ENCODE measurements around the gene RGS12. TPM values are rescaled to one million over a fixed set of nuclear protein-coding genes. Genes with fewer than 3 reads are reported as not detected.

The RGS12 gene
- polyA plus RNA-seq, 1 of the 3 experiments (the other 2 are of a cell fraction): 18.4 TPM

DNA sequence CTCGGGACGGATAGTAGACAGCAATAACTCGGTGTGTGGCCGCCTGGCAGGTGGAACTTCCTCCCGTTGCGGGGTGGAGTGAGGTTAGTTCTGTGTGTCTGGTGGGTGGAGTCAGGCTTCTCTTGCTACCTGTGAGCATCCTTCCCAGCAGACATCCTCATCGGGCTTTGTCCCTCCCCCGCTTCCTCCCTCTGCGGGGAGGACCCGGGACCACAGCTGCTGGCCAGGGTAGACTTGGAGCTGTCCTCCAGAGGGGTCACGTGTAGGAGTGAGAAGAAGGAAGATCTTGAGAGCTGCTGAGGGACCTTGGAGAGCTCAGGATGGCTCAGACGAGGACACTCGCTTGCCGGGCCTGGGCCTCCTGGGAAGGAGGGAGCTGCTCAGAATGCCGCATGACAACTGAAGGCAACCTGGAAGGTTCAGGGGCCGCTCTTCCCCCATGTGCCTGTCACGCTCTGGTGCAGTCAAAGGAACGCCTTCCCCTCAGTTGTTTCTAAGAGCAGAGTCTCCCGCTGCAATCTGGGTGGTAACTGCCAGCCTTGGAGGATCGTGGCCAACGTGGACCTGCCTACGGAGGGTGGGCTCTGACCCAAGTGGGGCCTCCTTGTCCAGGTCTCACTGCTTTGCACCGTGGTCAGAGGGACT is 49.6 kb upstream of the RGS12 start:
- no peak for DNase-seq
- Histone ChIP-seq H3F3A (replicated peaks; ENCODE audit: insufficient read depth) (no peaks in the 10 kb centered on the region), H3K9me2 (no peaks in the 10 kb centered on the region), H3K36me3 (replicated peaks in 1 of 2; ENCODE audit: control insufficient read depth in 1 of 2, insufficient read depth in 2 of 2, low read length in 1 of 2) (peaks cover 0 to 38% of the 10 kb centered on the region in 2 experiments), H3K79me2 (ENCODE audit: insufficient read depth) (no peaks in the 10 kb centered on the region), H3K4me3 (ENCODE audit: low read depth in 2 of 2, low read length in 1 of 2) (no peak overlapping the region), H3K4me1 (ENCODE audit: control insufficient read depth in 1 of 2, insufficient read depth in 2 of 2, low read depth in 1 of 2, low read length in 1 of 2) (peaks cover 0 to 32% of the 10 kb centered on the region in 2 experiments; a peak in 1 of 4 replicates), H3K27ac (ENCODE audit: low read depth in 2 of 2, low read length in 1 of 2) (no peak overlapping the region), H3K9me3 (no peaks in the 10 kb centered on the region), H3K4me2 (no peak overlapping the region), H3K27me3 (ENCODE audit: insufficient read depth) (no peaks in the 10 kb centered on the region), H3K9ac (no peak overlapping the region), H4K20me1 (ENCODE audit: insufficient read depth) (no peaks in the 10 kb centered on the region), H2AFZ (ENCODE audit: low read depth) (no peak overlapping the region)
- ChIA-PET CTCF (interaction anchor here (0.8 to 1.7 kb wide), 3 partner anchors 103 to 237 kb away, joined by 3 to 4 read pairs (median 3); no protein-coding TSS in a partner anchor), POLR2A (no interaction called here)
- 95% methylated on average over 16 of the region's 23 CpGs for WGBS (ENCODE audit: low lambda C conversion rate)
- TF ChIP-seq MXI1 (IDR thresholded peaks at IDR 0.05; ENCODE audit: low read depth, low read length): no peak
- no peak for TF ChIP-seq NFIC (IDR thresholded peaks at IDR 0.05; ENCODE audit: borderline replicate concordance)
- TF ChIP-seq, protein P1, sequence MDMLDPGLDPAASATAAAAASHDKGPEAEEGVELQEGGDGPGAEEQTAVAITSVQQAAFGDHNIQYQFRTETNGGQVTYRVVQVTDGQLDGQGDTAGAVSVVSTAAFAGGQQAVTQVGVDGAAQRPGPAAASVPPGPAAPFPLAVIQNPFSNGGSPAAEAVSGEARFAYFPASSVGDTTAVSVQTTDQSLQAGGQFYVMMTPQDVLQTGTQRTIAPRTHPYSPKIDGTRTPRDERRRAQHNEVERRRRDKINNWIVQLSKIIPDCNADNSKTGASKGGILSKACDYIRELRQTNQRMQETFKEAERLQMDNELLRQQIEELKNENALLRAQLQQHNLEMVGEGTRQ (IDR thresholded peaks at IDR 0.05; ENCODE audit: borderline replicate concordance, low read depth, low read length): no peak
- TF ChIP-seq, protein P2, sequence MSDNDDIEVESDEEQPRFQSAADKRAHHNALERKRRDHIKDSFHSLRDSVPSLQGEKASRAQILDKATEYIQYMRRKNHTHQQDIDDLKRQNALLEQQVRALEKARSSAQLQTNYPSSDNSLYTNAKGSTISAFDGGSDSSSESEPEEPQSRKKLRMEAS (IDR thresholded peaks at IDR 0.05; ENCODE audit: low read depth): no peak
- TF ChIP-seq FOSL2 (IDR thresholded peaks at IDR 0.05; ENCODE audit: borderline replicate concordance, low read depth): no peak
- TF ChIP-seq FOXJ3 (CRISPR knock-in tag; IDR thresholded peaks at IDR 0.05): no peak
- no peak for TF ChIP-seq ELF1 (IDR thresholded peaks at IDR 0.05)
- TF ChIP-seq RCOR1 (IDR thresholded peaks at IDR 0.05; ENCODE audit: low read length): no peak
- TF ChIP-seq TEAD4 (IDR thresholded peaks at IDR 0.05; ENCODE audit: borderline replicate concordance, insufficient read depth): no peak
- no peak for TF ChIP-seq POLR2AphosphoS5 (IDR thresholded peaks at IDR 0.05; ENCODE audit: low read depth, low read length)

DNA sequence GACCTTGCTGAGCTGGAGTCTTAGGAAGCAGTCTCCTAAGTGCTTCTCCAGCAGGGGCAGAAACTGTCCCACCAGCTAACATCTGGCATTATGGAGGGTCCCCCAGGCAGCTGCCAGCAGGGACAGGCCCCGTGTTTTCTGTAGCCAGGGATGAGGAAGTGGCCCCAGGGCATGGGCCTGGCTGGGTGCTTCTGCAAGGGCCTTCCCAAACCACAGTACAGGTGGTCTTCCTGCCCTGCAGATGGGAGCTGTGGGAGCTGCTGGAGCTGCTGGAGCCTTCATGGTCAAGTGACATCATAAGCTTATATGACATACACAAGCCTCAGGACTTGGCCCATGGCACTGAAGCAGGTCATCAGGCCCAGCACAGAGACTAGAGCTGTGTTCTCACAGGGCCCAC is 48.8 kb upstream of the RGS12 start:
- Histone ChIP-seq H3K4me3 (ENCODE audit: low read depth in 2 of 2, low read length in 1 of 2) (no peak overlapping the region), H3F3A (replicated peaks; ENCODE audit: insufficient read depth) (no peaks in the 10 kb centered on the region), H3K9ac (no peak overlapping the region), H3K9me3 (no peaks in the 10 kb centered on the region), H3K27me3 (ENCODE audit: insufficient read depth) (no peaks in the 10 kb centered on the region), H3K4me1 (ENCODE audit: control insufficient read depth in 1 of 2, insufficient read depth in 2 of 2, low read depth in 1 of 2, low read length in 1 of 2) (peaks cover 0 to 32% of the 10 kb centered on the region in 2 experiments; a peak in 1 of 4 replicates), H3K27ac (ENCODE audit: low read depth in 2 of 2, low read length in 1 of 2) (no peak overlapping the region), H3K9me2 (no peaks in the 10 kb centered on the region), H3K79me2 (ENCODE audit: insufficient read depth) (no peaks in the 10 kb centered on the region), H4K20me1 (ENCODE audit: insufficient read depth) (no peaks in the 10 kb centered on the region), H3K36me3 (replicated peaks in 1 of 2; ENCODE audit: control insufficient read depth in 1 of 2, insufficient read depth in 2 of 2, low read length in 1 of 2) (peaks cover 0 to 34% of the 10 kb centered on the region in 2 experiments), H2AFZ (ENCODE audit: low read depth) (no peak overlapping the region), H3K4me2 (no peak overlapping the region)
- CTCF ChIA-PET: interaction anchor here (0.8 to 1.0 kb wide), 2 partner anchors 50 to 135 kb away, joined by 3 to 4 read pairs; no protein-coding TSS in a partner anchor
- TF ChIP-seq, protein P2 (IDR thresholded peaks at IDR 0.05; ENCODE audit: low read depth): no peak
- no peak for TF ChIP-seq RAD21 (IDR thresholded peaks at IDR 0.05; ENCODE audit: low read length)
- no peak for TF ChIP-seq TCF12 (IDR thresholded peaks at IDR 0.05)
- no peak for TF ChIP-seq RFX5 (IDR thresholded peaks at IDR 0.05; ENCODE audit: low read length)
- TF ChIP-seq, protein P3, sequence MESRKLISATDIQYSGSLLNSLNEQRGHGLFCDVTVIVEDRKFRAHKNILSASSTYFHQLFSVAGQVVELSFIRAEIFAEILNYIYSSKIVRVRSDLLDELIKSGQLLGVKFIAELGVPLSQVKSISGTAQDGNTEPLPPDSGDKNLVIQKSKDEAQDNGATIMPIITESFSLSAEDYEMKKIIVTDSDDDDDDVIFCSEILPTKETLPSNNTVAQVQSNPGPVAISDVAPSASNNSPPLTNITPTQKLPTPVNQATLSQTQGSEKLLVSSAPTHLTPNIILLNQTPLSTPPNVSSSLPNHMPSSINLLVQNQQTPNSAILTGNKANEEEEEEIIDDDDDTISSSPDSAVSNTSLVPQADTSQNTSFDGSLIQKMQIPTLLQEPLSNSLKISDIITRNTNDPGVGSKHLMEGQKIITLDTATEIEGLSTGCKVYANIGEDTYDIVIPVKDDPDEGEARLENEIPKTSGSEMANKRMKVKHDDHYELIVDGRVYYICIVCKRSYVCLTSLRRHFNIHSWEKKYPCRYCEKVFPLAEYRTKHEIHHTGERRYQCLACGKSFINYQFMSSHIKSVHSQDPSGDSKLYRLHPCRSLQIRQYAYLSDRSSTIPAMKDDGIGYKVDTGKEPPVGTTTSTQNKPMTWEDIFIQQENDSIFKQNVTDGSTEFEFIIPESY (IDR thresholded peaks at IDR 0.05; ENCODE audit: borderline replicate concordance, low read depth): no peak
- no peak for TF ChIP-seq MXI1 (IDR thresholded peaks at IDR 0.05; ENCODE audit: low read depth, low read length)
- no peak for TF ChIP-seq ELF1 (IDR thresholded peaks at IDR 0.05)
- TF ChIP-seq, protein P4, sequence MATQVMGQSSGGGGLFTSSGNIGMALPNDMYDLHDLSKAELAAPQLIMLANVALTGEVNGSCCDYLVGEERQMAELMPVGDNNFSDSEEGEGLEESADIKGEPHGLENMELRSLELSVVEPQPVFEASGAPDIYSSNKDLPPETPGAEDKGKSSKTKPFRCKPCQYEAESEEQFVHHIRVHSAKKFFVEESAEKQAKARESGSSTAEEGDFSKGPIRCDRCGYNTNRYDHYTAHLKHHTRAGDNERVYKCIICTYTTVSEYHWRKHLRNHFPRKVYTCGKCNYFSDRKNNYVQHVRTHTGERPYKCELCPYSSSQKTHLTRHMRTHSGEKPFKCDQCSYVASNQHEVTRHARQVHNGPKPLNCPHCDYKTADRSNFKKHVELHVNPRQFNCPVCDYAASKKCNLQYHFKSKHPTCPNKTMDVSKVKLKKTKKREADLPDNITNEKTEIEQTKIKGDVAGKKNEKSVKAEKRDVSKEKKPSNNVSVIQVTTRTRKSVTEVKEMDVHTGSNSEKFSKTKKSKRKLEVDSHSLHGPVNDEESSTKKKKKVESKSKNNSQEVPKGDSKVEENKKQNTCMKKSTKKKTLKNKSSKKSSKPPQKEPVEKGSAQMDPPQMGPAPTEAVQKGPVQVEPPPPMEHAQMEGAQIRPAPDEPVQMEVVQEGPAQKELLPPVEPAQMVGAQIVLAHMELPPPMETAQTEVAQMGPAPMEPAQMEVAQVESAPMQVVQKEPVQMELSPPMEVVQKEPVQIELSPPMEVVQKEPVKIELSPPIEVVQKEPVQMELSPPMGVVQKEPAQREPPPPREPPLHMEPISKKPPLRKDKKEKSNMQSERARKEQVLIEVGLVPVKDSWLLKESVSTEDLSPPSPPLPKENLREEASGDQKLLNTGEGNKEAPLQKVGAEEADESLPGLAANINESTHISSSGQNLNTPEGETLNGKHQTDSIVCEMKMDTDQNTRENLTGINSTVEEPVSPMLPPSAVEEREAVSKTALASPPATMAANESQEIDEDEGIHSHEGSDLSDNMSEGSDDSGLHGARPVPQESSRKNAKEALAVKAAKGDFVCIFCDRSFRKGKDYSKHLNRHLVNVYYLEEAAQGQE (IDR thresholded peaks at IDR 0.05; ENCODE audit: low read depth, low read length): no peak
- no peak for TF ChIP-seq JUND (IDR thresholded peaks at IDR 0.05)
- no peak for TF ChIP-seq GATA2 (CRISPR knock-in tag; IDR thresholded peaks at IDR 0.05)
- no peak for DNase-seq
- POLR2A ChIA-PET: no interaction called here
- WGBS (ENCODE audit: low lambda C conversion rate): no CpG with 5 or more reads among the region's 1 CpG

Data from SK-N-SH (cell line).